NCI-H2107 treated with DMSO at 0.1 percent for 48 hours (cell line): Measurements from ENCODE around the gene PPP1R3C.

ENCODE experiments used
- DNase-seq: peaks from one replicate; lab custom pipeline; 2025; ENCODE audit not compliant: unreplicated experiment; lab: John Stamatoyannopoulos, UW

The PPP1R3C gene

GRCh38 chr10:91629715-91630549, 2.9 kb downstream of the PPP1R3C start:
- DNase-seq = no peak

- no peak for DNase-seq
These were observed 4.5 kb downstream of the PPP1R3C start for GRCh38 chr10:91628383-91628782.

GRCh38 chr10:91627344-91628102, 5.3 kb downstream of the PPP1R3C start:
- no peak for DNase-seq

- no peak for DNase-seq
These were observed 5.9 kb downstream of the PPP1R3C start for GRCh38 chr10:91626936-91627335.

- no peak for DNase-seq
These were observed 8.2 kb downstream of the PPP1R3C start for GRCh38 chr10:91624633-91625032.

- no peak for DNase-seq
These were observed 10.3 kb downstream of the PPP1R3C start for GRCh38 chr10:91622601-91623000.

- DNase-seq = no peak
These were observed 11.3 kb downstream of the PPP1R3C start for GRCh38 chr10:91621483-91622113.

- no peak for DNase-seq
These were observed 15.7 kb downstream of the PPP1R3C start for GRCh38 chr10:91617072-91617609.

- no peak for DNase-seq
These were observed 16.7 kb downstream of the PPP1R3C start for GRCh38 chr10:91616137-91616536.

- no peak for DNase-seq
These were observed 18.6 kb downstream of the PPP1R3C start for GRCh38 chr10:91614225-91614624.

- DNase-seq = no peak
These were observed 19.3 kb downstream of the PPP1R3C start for GRCh38 chr10:91613411-91614187.

GRCh38 chr10:91610919-91611318, 22.0 kb downstream of the PPP1R3C start:
- DNase-seq = no peak

GRCh38 chr10:91610444-91610843, 22.4 kb downstream of the PPP1R3C start:
- no peak for DNase-seq

- no peak for DNase-seq
These were observed 25.0 kb downstream of the PPP1R3C start for GRCh38 chr10:91607646-91608403.

GRCh38 chr10:91605968-91606367, 26.9 kb downstream of the PPP1R3C start:
- no peak for DNase-seq

- no peak for DNase-seq
These were observed 28.0 kb downstream of the PPP1R3C start for GRCh38 chr10:91604553-91605534.

- no peak for DNase-seq
These were observed 28.9 kb downstream of the PPP1R3C start for GRCh38 chr10:91603931-91604331.

GRCh38 chr10:91602868-91603568, 29.9 kb downstream of the PPP1R3C start:
- DNase-seq = no peak
